Suppressor macrophage treated with lipopolysaccharide for 1 hour (primary cell): ENCODE results near the gene WDR35.
A peak's percentile ranks its signal among the peaks of the same experiment; 100 is the strongest.

ENCODE experiments used
- DNase-seq, 3 donors: peaks; one replicate each; pipeline ENCODE4 v3.0.0-alpha.2; 2020 to 2022

WDR35 gene

DNA sequence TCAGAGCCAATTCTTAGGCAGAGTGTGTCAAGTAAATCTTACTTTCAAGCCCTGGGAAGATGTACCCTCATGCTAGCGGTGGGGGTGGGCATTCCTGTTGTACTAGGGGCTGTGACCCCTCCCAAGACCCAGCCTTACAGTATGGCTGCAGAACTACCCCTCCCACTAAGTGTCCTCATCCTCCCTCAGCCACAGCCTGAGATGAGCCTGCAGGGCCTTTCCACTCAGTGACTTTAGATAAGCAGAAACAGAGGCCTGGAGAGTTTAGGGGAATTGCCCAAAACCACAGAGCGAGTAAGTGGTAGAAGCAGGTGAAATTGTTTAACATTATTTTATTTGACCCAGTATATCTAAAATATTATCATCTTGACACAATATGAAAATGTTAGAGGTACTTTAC lies 124.8 kb downstream of the WDR35 start:
- DNase-seq = peak; percentile 17 to 50 (median 37)

DNA sequence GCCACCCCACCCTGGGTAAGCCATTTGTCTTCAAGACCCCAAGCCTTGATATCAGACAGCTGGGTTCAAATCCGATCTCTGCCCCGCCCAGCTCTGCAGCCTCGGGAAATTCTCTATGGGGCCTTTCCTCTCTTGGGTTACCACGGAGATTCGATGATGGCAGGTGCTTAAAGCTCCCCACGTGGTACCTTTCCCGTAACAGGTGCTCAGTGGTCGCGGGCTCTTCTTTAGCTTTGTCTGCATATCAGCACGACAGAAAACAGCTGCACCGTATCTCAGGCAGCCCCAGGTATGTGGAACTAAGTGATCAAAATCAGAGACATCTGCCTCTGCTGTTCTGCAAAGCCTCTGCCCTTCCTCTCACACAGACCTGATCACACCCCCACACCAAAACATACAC lies 125.5 kb downstream of the WDR35 start:
- DNase-seq = no peak

DNA sequence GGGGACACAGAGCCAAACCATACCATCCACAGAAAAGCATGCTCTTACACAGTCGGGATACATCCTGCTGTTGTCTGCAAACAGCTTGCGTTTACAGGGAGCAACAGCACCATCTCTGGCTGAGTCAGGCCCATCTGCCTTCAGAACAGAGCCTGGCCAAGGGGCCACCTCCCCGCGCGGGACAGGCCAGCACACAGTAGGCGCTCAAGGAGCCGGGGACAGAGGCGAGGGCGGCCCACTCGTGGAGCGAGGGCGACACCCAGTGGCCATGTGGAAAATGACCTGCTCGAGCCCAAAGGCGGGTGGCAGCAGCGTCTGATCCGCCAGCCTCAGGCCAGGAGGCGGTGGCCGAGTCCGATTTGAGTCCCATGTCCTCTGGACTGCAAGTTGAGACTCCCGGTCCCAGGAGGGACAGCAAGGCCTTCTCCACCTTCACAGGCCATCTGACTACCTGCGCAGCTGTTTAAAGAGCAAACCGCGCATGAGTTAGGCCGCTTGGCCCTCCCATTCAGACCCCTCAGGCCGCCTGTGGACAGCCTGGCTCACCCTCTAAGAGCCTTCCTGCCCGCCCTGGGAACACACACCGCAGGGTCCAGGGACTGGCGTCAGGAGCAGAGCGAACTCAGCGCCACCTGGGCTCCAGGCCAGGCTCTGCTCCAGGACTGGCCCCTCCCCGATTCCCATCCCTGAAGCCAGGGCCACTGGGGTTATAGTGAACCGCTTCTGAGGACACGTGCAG lies 126.4 kb downstream of the WDR35 start:
- peak; percentile 67 to 77 (median 70) for DNase-seq

DNA sequence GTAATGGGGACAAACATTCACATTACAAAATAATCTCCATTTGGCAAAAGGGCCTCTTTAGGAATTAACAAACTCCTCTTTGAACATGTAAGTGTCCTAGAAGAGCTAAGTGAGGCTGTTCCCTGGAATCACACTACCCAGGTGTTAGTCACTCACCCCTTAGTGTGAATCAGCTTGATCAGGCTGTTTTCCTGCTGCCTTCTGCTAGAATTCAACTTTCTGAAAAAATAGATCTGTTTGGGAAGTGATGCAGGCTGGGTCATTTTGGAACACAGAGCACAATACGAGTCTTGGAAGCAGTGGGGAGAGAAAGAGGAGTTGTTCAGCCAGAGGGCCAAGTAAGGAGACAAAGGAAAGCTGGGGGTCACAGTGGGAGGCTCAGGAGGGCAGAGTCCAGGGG lies 128.1 kb downstream of the WDR35 start:
- DNase-seq = no peak
